Fibroblast of lung (primary cell): ENCODE results near the gene CIAO3. TPM values are rescaled to one million over a fixed set of nuclear protein-coding genes. Genes with fewer than 3 reads are reported as not detected.

Source experiments
- DNase-seq, 2 donors: peaks; one replicate each; pipeline versions ENCODE4 v3.0.0 to v3.0.0-alpha.2; 2010; ENCODE audit warnings: low read depth in 2 of 2
- H2AFZ ChIP-seq: 2 replicates; pipeline ENCODE4 v1.5.1; 2012; ENCODE audit warnings: low read length, control low read depth, inconsistent platforms
- H3K27ac ChIP-seq: 2 replicates; pipeline ENCODE4 v1.5.1; 2011; ENCODE audit warnings: low read length, control low read depth; ENCODE audit not compliant: insufficient read depth
- H3K27me3 ChIP-seq: 2 replicates; pipeline ENCODE4 v1.5.1; 2011; ENCODE audit warnings: mild to moderate bottlenecking, low read length; ENCODE audit not compliant: control insufficient read depth, insufficient read depth
- H3K36me3 ChIP-seq: 2 replicates; pipeline ENCODE4 v1.5.1; 2011; ENCODE audit warnings: low read length; ENCODE audit not compliant: control insufficient read depth, insufficient read depth
- H3K4me1 ChIP-seq: 2 replicates; pipeline ENCODE4 v1.5.1; 2011; ENCODE audit warnings: low read length; ENCODE audit not compliant: control insufficient read depth, insufficient read depth; ENCODE audit errors: extremely low read depth
- H3K4me2 ChIP-seq: 2 replicates; pipeline ENCODE4 v1.5.1; 2011; ENCODE audit warnings: low read length, control low read depth; ENCODE audit not compliant: insufficient read depth; ENCODE audit errors: extremely low read depth
- H3K4me3 ChIP-seq, 4 experiments: fragments of 200-600 bp in 1 of 4; sonication (generic) in 1 of 4; replicated peaks in 1 of 4; 2 replicates each; pipeline ENCODE4 v1.5.1; 2011 to 2016; ENCODE audit warnings: low read length in 4 of 4, low read depth in 3 of 4, mild to moderate bottlenecking in 3 of 4, control low read depth in 2 of 4, inconsistent platforms in 1 of 4, mixed read lengths in 1 of 4; ENCODE audit not compliant: insufficient read depth in 1 of 4; ENCODE audit errors: control extremely low read depth in 1 of 4
- H3K79me2 ChIP-seq: 2 replicates; pipeline ENCODE4 v1.5.1; 2012; ENCODE audit warnings: mild to moderate bottlenecking, low read length, inconsistent platforms; ENCODE audit not compliant: control insufficient read depth, insufficient read depth
- H3K9ac ChIP-seq: 2 replicates; pipeline ENCODE4 v1.5.1; 2011; ENCODE audit warnings: mild to moderate bottlenecking, low read length, control low read depth; ENCODE audit not compliant: insufficient read depth
- H3K9me3 ChIP-seq: 2 replicates; pipeline ENCODE4 v1.5.1; 2012; ENCODE audit warnings: low read depth, low read length; ENCODE audit not compliant: control insufficient read depth, insufficient read depth
- H4K20me1 ChIP-seq: 2 replicates; pipeline ENCODE4 v1.5.1; 2011; ENCODE audit warnings: low read length; ENCODE audit not compliant: control insufficient read depth, insufficient read depth; ENCODE audit errors: extremely low read depth
- EZH2 ChIP-seq: IDR thresholded peaks from 2 replicates; pipeline ENCODE4 v1.5.1; 2012; ENCODE audit warnings: low read length, control low read depth, mild to moderate bottlenecking; ENCODE audit errors: missing control alignments
- polyA plus RNA-seq, 2 donors: library from polyadenylated mRNA; depleted of rRNA in 1 of 2; stranded (reverse) in 1 of 2; unstranded in 1 of 2; fragments of >200 nt; gene quantifications; 2 replicates each; pipeline ENCODE4 v1.2.1, GENCODE V29; 2011 to 2012; ENCODE audit warnings: missing spikeins in 1 of 2
- total RNA-seq: library from RNA; depleted of rRNA; stranded (reverse); fragments of >200 nt; gene quantifications from 2 replicates; pipeline ENCODE4 v1.2.1, GENCODE V29; 2014
- TF ChIP-seq, protein P1 (sequence below), 2 donors: IDR thresholded peaks in 1 of 2; conservative IDR thresholded peaks in 1 of 2; 1 replicate in 1 of 2; 2 replicates in 1 of 2; pipeline ENCODE4 v1.5.1; 2011 to 2012; ENCODE audit warnings: low read length in 2 of 2, control low read depth in 1 of 2, inconsistent platforms in 1 of 2, low read depth in 1 of 2, mild to moderate bottlenecking in 1 of 2

The CIAO3 gene
- total and polyA plus RNA-seq, 2 donors (not counting 1 experiment from before 2014, with no cell fraction given) = 9.3 to 31.0 TPM

DNA sequence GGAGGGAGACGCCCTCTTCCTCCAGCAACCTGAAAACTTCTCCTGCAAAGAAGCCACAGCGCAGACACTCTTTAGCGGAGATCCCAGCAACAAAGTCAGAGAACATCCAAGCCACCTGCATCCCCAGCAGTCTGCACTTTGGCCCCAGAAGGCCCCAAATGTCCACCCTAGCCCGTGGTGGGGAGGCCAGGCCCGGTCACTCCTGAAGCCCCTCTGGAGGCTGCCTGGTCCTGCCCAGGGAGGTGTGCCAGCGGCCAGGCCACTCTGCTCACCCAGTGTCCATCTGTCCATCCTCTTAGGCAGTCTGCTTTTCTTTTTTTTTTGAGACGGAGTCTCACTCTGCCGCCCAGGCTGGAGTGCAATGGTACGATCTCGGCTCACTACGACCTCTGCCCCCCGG, 8.5 kb downstream of the CIAO3 start:
- H3K4me1 ChIP-seq = no peaks in the 10 kb centered on the region
- H3K79me2 ChIP-seq = no peaks in the 10 kb centered on the region
- H3K4me3 ChIP-seq = no peak overlapping the region
- H3K27me3 ChIP-seq = no peaks in the 10 kb centered on the region
- no peak overlapping the region for H3K4me2 ChIP-seq
- H3K27ac ChIP-seq = no peak overlapping the region
- DNase-seq = no peak
- H2AFZ ChIP-seq = no peak overlapping the region
- H3K9ac ChIP-seq = no peak overlapping the region
- H4K20me1 ChIP-seq = no peaks in the 10 kb centered on the region
- TF ChIP-seq, protein P1, sequence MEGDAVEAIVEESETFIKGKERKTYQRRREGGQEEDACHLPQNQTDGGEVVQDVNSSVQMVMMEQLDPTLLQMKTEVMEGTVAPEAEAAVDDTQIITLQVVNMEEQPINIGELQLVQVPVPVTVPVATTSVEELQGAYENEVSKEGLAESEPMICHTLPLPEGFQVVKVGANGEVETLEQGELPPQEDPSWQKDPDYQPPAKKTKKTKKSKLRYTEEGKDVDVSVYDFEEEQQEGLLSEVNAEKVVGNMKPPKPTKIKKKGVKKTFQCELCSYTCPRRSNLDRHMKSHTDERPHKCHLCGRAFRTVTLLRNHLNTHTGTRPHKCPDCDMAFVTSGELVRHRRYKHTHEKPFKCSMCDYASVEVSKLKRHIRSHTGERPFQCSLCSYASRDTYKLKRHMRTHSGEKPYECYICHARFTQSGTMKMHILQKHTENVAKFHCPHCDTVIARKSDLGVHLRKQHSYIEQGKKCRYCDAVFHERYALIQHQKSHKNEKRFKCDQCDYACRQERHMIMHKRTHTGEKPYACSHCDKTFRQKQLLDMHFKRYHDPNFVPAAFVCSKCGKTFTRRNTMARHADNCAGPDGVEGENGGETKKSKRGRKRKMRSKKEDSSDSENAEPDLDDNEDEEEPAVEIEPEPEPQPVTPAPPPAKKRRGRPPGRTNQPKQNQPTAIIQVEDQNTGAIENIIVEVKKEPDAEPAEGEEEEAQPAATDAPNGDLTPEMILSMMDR (conservative IDR thresholded peaks at IDR 0.05 in 1 of 2, IDR thresholded peaks at IDR 0.05 in 1 of 2; ENCODE audit: low read depth in 1 of 2, low read length in 2 of 2) = no peak
- no peak for TF ChIP-seq EZH2
- no peaks in the 10 kb centered on the region for H3K9me3 ChIP-seq
- H3K36me3 ChIP-seq = peaks cover 29% of the 10 kb centered on the region

DNA sequence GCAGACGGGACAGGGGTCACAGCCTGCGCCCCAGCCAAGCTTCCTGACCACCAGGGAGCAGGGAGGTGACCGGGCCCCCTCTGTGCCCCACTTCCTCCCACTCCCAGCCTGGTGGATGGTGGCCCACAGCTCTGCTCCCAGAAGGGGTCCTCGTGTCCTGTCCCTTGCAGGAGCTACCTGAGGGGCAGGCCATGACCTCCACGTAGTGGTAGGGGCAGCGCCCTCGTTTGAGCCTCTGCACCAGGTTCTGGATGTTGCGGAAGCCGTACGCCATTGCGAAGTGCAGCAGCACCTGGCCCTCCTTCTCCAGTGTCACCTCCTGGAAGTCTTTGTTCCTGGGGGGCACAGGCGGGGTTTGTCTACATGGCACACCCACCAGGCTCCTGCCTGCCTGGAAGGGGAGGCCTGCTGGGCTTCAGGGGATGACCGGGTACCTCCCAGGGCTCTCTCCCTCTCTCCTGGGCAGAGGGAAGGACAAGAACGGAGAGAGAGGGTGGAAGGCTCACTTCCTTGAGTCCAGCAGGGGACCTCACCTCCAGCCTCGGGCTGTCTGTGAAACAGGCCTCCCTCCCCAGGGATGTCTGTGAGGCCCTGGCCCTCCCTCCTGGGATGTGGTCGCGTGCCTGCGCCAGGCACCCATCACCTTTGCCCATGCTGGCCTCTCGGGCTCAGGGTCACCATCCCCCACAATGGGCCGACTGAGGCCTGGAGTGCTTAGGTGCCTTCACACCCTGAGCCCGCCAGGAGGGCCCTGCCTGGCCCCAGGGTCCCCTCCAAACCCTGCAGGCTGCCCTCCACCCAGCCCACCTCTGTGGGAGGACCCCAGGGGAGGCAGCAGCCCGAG, 9.9 kb downstream of the CIAO3 start:
- Histone ChIP-seq H4K20me1 (no peaks in the 10 kb centered on the region), H3K9me3 (no peaks in the 10 kb centered on the region), H3K36me3 (peaks cover 21% of the 10 kb centered on the region), H3K79me2 (no peaks in the 10 kb centered on the region), H3K4me1 (no peaks in the 10 kb centered on the region), H3K4me2 (no peak overlapping the region), H3K27me3 (no peaks in the 10 kb centered on the region), H3K4me3 (no peak overlapping the region), H3K27ac (no peak overlapping the region), H2AFZ (no peak overlapping the region), H3K9ac (no peak overlapping the region)
- no peak for DNase-seq
- no peak for TF ChIP-seq EZH2
- TF ChIP-seq, protein P1 (conservative IDR thresholded peaks at IDR 0.05 in 1 of 2, IDR thresholded peaks at IDR 0.05 in 1 of 2; ENCODE audit: low read depth in 1 of 2, low read length in 2 of 2) = no peak

DNA sequence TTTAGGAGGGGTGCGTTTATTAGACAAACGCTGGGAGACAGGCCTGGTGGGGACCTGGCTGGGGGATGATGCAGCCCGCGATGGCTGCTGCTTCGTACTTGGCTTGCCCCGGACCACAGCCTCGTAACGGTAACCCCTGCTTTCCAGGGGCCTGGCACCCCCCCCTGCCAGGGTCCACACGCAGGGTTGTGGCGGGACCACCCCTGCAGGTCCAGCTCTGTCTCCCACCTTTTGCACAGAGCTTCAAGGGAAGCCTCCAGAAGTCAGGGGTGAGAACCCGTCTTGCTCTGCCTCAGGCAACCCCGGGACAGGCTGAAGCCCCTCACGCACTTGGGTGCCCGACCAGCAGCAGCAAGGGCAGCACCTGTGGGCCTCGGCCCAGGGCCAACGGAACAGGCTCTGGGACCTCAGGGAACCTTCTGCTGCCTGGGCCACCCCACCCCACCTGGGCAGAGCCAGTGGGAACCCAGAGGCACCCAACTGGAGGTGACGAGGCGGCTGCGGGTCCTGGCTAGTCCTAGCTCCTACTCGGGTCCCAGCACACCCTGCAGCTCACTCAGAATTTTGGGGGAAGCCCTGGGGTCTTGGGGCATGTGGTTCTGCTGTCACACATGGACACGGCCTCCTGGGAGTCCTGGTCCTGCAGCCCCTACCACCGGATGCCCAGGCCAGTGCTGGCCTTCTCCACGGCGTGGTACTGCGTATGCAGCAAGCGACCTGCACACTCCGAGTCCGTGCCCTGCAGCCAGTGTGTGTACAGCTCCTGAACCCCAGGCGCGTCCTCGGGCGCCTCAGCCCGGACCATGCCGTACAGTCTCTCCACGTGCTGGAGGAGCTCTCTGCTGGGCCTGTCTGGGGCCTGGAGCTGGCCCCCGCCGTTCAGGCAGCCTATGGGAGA, 10.8 kb downstream of the CIAO3 start:
- no peaks in the 10 kb centered on the region for H4K20me1 ChIP-seq
- TF ChIP-seq, protein P1 (conservative IDR thresholded peaks at IDR 0.05 in 1 of 2, IDR thresholded peaks at IDR 0.05 in 1 of 2; ENCODE audit: low read depth in 1 of 2, low read length in 2 of 2) = no peak
- TF ChIP-seq EZH2 = no peak
- H2AFZ ChIP-seq = no peak overlapping the region
- no peak overlapping the region for H3K4me2 ChIP-seq
- H3K79me2 ChIP-seq = no peaks in the 10 kb centered on the region
- no peak overlapping the region for H3K9ac ChIP-seq
- H3K27ac ChIP-seq = no peak overlapping the region
- no peaks in the 10 kb centered on the region for H3K27me3 ChIP-seq
- H3K4me3 ChIP-seq = no peak overlapping the region
- H3K4me1 ChIP-seq = no peaks in the 10 kb centered on the region
- no peaks in the 10 kb centered on the region for H3K9me3 ChIP-seq
- peaks cover 20% of the 10 kb centered on the region for H3K36me3 ChIP-seq
- no peak for DNase-seq
